SK-N-SH (cell line): Measurements from ENCODE around the gene MACROD2. TPM values are rescaled to one million over a fixed set of nuclear protein-coding genes. Genes with fewer than 3 reads are reported as not detected.

ENCODE experiments used
- CTCF ChIA-PET: fragments of 300-600, 350-600 bp; formaldehyde crosslinking; extraction: SDS; loops from one replicate; lab custom pipeline; 2021; lab: Yijun Ruan, JAX
- POLR2A ChIA-PET: fragments of 350-600 bp; sonication (Branson Sonifier 250); formaldehyde crosslinking; extraction: SDS; loops from one replicate; lab custom pipeline; 2020; ENCODE audit warnings: antibody characterized with exemption, inconsistent platforms; lab: Yijun Ruan, JAX
- DNase-seq: peaks from one replicate; pipeline ENCODE4 v3.0.0; 2012
- H2AFZ ChIP-seq: fragments of 200-600 bp; sonication (generic); 2 replicates; pipeline ENCODE4 v1.8.1; 2016; ENCODE audit warnings: antibody characterized with exemption, mild to moderate bottlenecking, low read depth
- H3F3A ChIP-seq: fragments of 200-600 bp; sonication (generic); replicated peaks from 2 replicates; pipeline ENCODE3; 2016; ENCODE audit warnings: antibody characterized with exemption, mild to moderate bottlenecking; ENCODE audit not compliant: insufficient read depth
- H3K27ac ChIP-seq, 2 experiments: fragments of 200-500 bp in 1 of 2; fragments of 200-600 bp in 1 of 2; sonication (Bioruptor generic) in 1 of 2; sonication (generic), shearing (Covaris generic) in 1 of 2; 2 replicates each; pipeline versions ENCODE4 v1.5.1 to v1.6.1; 2014 to 2016; ENCODE audit warnings: low read depth in 2 of 2, inconsistent platforms in 1 of 2, low read length in 1 of 2, mild to moderate bottlenecking in 1 of 2, mixed read lengths in 1 of 2
- H3K27me3 ChIP-seq: fragments of 200-600 bp; sonication (generic), shearing (Covaris generic); 2 replicates; pipeline ENCODE4 v1.6.1; 2016; ENCODE audit warnings: mixed run types; ENCODE audit not compliant: insufficient read depth
- H3K36me3 ChIP-seq, 2 experiments: fragments of 200-500 bp in 1 of 2; fragments of 200-600 bp in 1 of 2; sonication (Bioruptor generic) in 1 of 2; sonication (generic) in 1 of 2; replicated peaks in 1 of 2; 2 replicates each; pipeline versions ENCODE3 to v1.5.1; 2014 to 2016; ENCODE audit warnings: low read length in 1 of 2, mild to moderate bottlenecking in 1 of 2; ENCODE audit not compliant: insufficient read depth in 2 of 2, control insufficient read depth in 1 of 2
- H3K4me1 ChIP-seq, 2 experiments: fragments of 200-500 bp in 1 of 2; fragments of 200-600 bp in 1 of 2; sonication (Bioruptor generic) in 1 of 2; sonication (generic), shearing (Covaris generic) in 1 of 2; 2 replicates each; pipeline versions ENCODE4 v1.5.1 to v1.6.1; 2014 to 2016; ENCODE audit warnings: low read depth in 1 of 2, low read length in 1 of 2, mixed run types in 1 of 2; ENCODE audit not compliant: insufficient read depth in 2 of 2, control insufficient read depth in 1 of 2
- H3K4me2 ChIP-seq: fragments of 200-600 bp; sonication (generic), shearing (Covaris generic); 2 replicates; pipeline ENCODE4 v1.6.1; 2017; ENCODE audit warnings: mixed run types
- H3K4me3 ChIP-seq, 2 experiments: fragments of 200-500 bp in 1 of 2; fragments of 200-600 bp in 1 of 2; sonication (Bioruptor generic) in 1 of 2; sonication (generic), shearing (Covaris generic) in 1 of 2; 2 replicates each; pipeline versions ENCODE4 v1.5.1 to v1.8.1; 2014 to 2016; ENCODE audit warnings: low read depth in 2 of 2, inconsistent platforms in 1 of 2, low read length in 1 of 2, mild to moderate bottlenecking in 1 of 2, mixed read lengths in 1 of 2, moderate library complexity in 1 of 2
- H3K79me2 ChIP-seq: fragments of 200-600 bp; sonication (generic); 2 replicates; pipeline ENCODE4 v1.8.1; 2017; ENCODE audit warnings: mild to moderate bottlenecking; ENCODE audit not compliant: insufficient read depth
- H3K9ac ChIP-seq: fragments of 200-600 bp; sonication (generic); 2 replicates; pipeline ENCODE4 v1.6.1; 2017; ENCODE audit warnings: mixed run types
- H3K9me2 ChIP-seq: fragments of 200-600 bp; sonication (generic); 2 replicates; pipeline ENCODE4 v1.6.1; 2017; ENCODE audit warnings: mixed run types
- H3K9me3 ChIP-seq: fragments of 200-600 bp; sonication (generic); 2 replicates; pipeline ENCODE4 v1.6.1; 2017; ENCODE audit warnings: mixed run types, mild to moderate bottlenecking, moderate library complexity
- H4K20me1 ChIP-seq: fragments of 200-600 bp; sonication (generic); 2 replicates; pipeline ENCODE4 v1.6.1; 2017; ENCODE audit warnings: mild to moderate bottlenecking, mixed run types; ENCODE audit not compliant: insufficient read depth
- CHD2 ChIP-seq: fragments of 150-350 bp; IDR thresholded peaks from 2 replicates; pipeline ENCODE4 v1.6.1; 2018; ENCODE audit warnings: low read length; ENCODE audit not compliant: partially characterized antibody
- CTCF ChIP-seq: fragments of 200-600 bp; sonication (generic); IDR thresholded peaks from 2 replicates; pipeline ENCODE4 v1.6.1; 2017; ENCODE audit warnings: antibody characterized with exemption, mild to moderate bottlenecking, moderate library complexity
- FOSL2 ChIP-seq: IDR thresholded peaks from 2 replicates; pipeline ENCODE4 v1.4.0; 2012; ENCODE audit warnings: low read depth, mild to moderate bottlenecking, moderate library complexity, borderline replicate concordance
- GATA2 ChIP-seq: sonication (generic); formaldehyde crosslinking; IDR thresholded peaks from 2 replicates; pipeline ENCODE4 v1.5.0; 2020; ENCODE audit warnings: mild to moderate bottlenecking, missing genetic modification reagents
- JUND ChIP-seq: IDR thresholded peaks from 2 replicates; pipeline ENCODE4 v1.4.0; 2012
- MAX ChIP-seq: IDR thresholded peaks from 2 replicates; pipeline ENCODE4 v1.4.0; 2012; ENCODE audit warnings: low read depth
- MEF2A ChIP-seq: IDR thresholded peaks from 2 replicates; pipeline ENCODE4 v1.4.0; 2012; ENCODE audit warnings: low read depth, borderline replicate concordance
- MXI1 ChIP-seq: IDR thresholded peaks from 2 replicates; pipeline ENCODE4 v1.6.1; 2012; ENCODE audit warnings: mild to moderate bottlenecking, low read depth, low read length, improper control_type of control experiment
- NRF1 ChIP-seq: IDR thresholded peaks from 2 replicates; pipeline ENCODE4 v1.6.1; 2012; ENCODE audit warnings: low read depth, mild to moderate bottlenecking, low read length
- POLR2AphosphoS5 ChIP-seq: IDR thresholded peaks from 2 replicates; pipeline ENCODE4 v1.6.1; 2012; ENCODE audit warnings: low read depth, low read length
- RAD21 ChIP-seq: IDR thresholded peaks from 2 replicates; pipeline ENCODE4 v1.6.1; 2012; ENCODE audit warnings: mild to moderate bottlenecking, low read length
- RCOR1 ChIP-seq: fragments of 150-350 bp; IDR thresholded peaks from 2 replicates; pipeline ENCODE4 v1.6.1; 2017; ENCODE audit warnings: antibody characterized with exemption, low read length
- RFX5 ChIP-seq: IDR thresholded peaks from 2 replicates; pipeline ENCODE4 v1.6.1; 2012; ENCODE audit warnings: mild to moderate bottlenecking, improper control_type of control experiment, low read length
- RXRA ChIP-seq: IDR thresholded peaks from 2 replicates; pipeline ENCODE4 v1.4.0; 2012; ENCODE audit warnings: low read depth, mild to moderate bottlenecking, borderline replicate concordance
- SMC3 ChIP-seq: IDR thresholded peaks from 2 replicates; pipeline ENCODE4 v1.6.1; 2012; ENCODE audit warnings: low read depth, low read length, improper control_type of control experiment
- TAF1 ChIP-seq: IDR thresholded peaks from 2 replicates; pipeline ENCODE4 v1.6.1; 2012; ENCODE audit warnings: low read depth, mild to moderate bottlenecking, low read length, moderate library complexity, borderline replicate concordance
- TCF12 ChIP-seq: IDR thresholded peaks from 2 replicates; pipeline ENCODE4 v1.4.0; 2012
- USF1 ChIP-seq: IDR thresholded peaks from 2 replicates; pipeline ENCODE4 v1.4.0; 2012; ENCODE audit warnings: low read depth, borderline replicate concordance
- USF2 ChIP-seq: fragments of 150-350 bp; IDR thresholded peaks from 2 replicates; pipeline ENCODE4 v1.6.1; 2017; ENCODE audit warnings: antibody characterized with exemption, low read length, low read depth, borderline replicate concordance
- ZBTB33 ChIP-seq: IDR thresholded peaks from 2 replicates; pipeline ENCODE4 v1.4.0; 2012; ENCODE audit warnings: low read depth, borderline replicate concordance
- WGBS: methylation state at CpG from one replicate; pipeline ENCODE4 v1.1.6; 2017; ENCODE audit warnings: low lambda C conversion rate; 5-methylcytosine and 5-hydroxymethylcytosine counted together
- polyA plus RNA-seq, 3 experiments: library from polyadenylated mRNA; depleted of rRNA; stranded (reverse); fragments of >200 nt; gene quantifications; 2 replicates each; pipeline ENCODE4 v1.2.3, GENCODE V29; 2012

The MACROD2 gene
- polyA plus RNA-seq, 1 of the 3 experiments (the other 2 are of a cell fraction): 0.33 TPM

GRCh38 chr20:14336686-14337085, 341.4 kb downstream of the MACROD2 start:
- H3K4me1 ChIP-seq: peaks cover 0 to 4% of the 10 kb centered on the region in 2 experiments; a peak in 2 of 4 replicates
- 37% methylated on average over 4 of the region's 4 CpGs for WGBS
- H3K36me3 ChIP-seq: no peaks in the 10 kb centered on the region
- H2AFZ ChIP-seq: peak overlapping the region; percentile 85
- no peaks in the 10 kb centered on the region for H3K27me3 ChIP-seq
- H3K79me2 ChIP-seq: no peaks in the 10 kb centered on the region
- H3K4me2 ChIP-seq: peak overlapping the region; percentile 73
- CTCF ChIA-PET: interaction anchor here (0.6 to 1.9 kb wide), 18 partner anchors 39 to 1907 kb away, joined by 3 to 6 read pairs (median 3); no protein-coding TSS in a partner anchor
- TF ChIP-seq MEF2A (no peak), RAD21 (peak; percentile 23; the same call in 1 of the 2 replicates)
- DNase-seq: no peak
- peak overlapping the region; percentile 65 for H3K4me3 ChIP-seq
- H3K9ac ChIP-seq: peak overlapping the region; percentile 53; the same call in 1 of the 2 replicates
- no peaks in the 10 kb centered on the region for H3K9me3 ChIP-seq
- POLR2A ChIA-PET: no interaction called here
- H3F3A ChIP-seq: no peaks in the 10 kb centered on the region
- H4K20me1 ChIP-seq: no peaks in the 10 kb centered on the region
- H3K9me2 ChIP-seq: no peaks in the 10 kb centered on the region
- H3K27ac ChIP-seq: peak overlapping the region; percentile 45 to 80; a peak in 2 of 4 replicates

- Histone ChIP-seq H2AFZ (peak within 1 kb of the TSS; percentile 85), H3K4me2 (peak within 1 kb of the TSS; percentile 73), H3K79me2 (no peaks in the 10 kb centered on the region), H4K20me1 (no peaks in the 10 kb centered on the region), H3K27me3 (no peaks in the 10 kb centered on the region), H3K9ac (peak within 1 kb of the TSS; percentile 53; the same call in 1 of the 2 replicates), H3K36me3 (no peaks in the 10 kb centered on the region), H3K4me1 (peaks cover 0 to 3% of the 10 kb centered on the region in 2 experiments; a peak in 2 of 4 replicates), H3K4me3 (peak within 1 kb of the TSS; percentile 65), H3K27ac (peak within 1 kb of the TSS; percentile 45 to 80), H3K9me2 (no peaks in the 10 kb centered on the region), H3K9me3 (no peaks in the 10 kb centered on the region), H3F3A (no peaks in the 10 kb centered on the region)
- WGBS: 26% methylated on average over 12 of the region's 12 CpGs
- TF ChIP-seq CHD2 (peak; percentile 36), USF2 (no peak), TCF12 (peak; percentile 39), JUND (no peak), ZBTB33 (no peak), RAD21 (peak; percentile 98), MXI1 (peak; percentile 67), GATA2 (CRISPR knock-in tag) (0 out of 2 replicates have a peak, but pooled peaks have one; percentile 22), NRF1 (0 out of 2 replicates have a peak, but pooled peaks have one; percentile 15), MAX (peak; percentile 60; the same call in 1 of the 2 replicates), TAF1 (peak; percentile 96), FOSL2 (no peak; the same call in 1 of the 2 replicates), RCOR1 (peak; percentile 57; the same call in 1 of the 2 replicates), POLR2AphosphoS5 (peak; percentile 96), USF1 (no peak), RFX5 (peak; percentile 56; the same call in 1 of the 2 replicates), CTCF (peak; percentile 90), RXRA (no peak), SMC3 (peak; percentile 88)
- peak; percentile 63 for DNase-seq
- ChIA-PET CTCF (interaction anchor here (0.6 to 1.9 kb wide), 39 partner anchors 9 to 1906 kb away, joined by 3 to 9 read pairs (median 3); no protein-coding TSS in a partner anchor), POLR2A (no interaction called here)
Observed at GRCh38 chr20:14337400-14338171, 342.3 kb downstream of the MACROD2 start, which contains the start of gene FLRT3. Gene FLRT3, minus strand, starts transcription at chr20:14337612. Its CDS starts 10,106 bp downstream, at chr20:14327506.
